GM19438 (cell line): ENCODE data around the gene SYVN1.
"Not testable (repeated sequence)": the region's sequence is repeated elsewhere in the genome, so short reads cannot be mapped to it uniquely, and the experiment has no call there.

ENCODE experiments used
- ATAC-seq: cut with Tn5 transposase; IDR thresholded peaks from one replicate; pipeline ENCODE4 v1.9.1; 2021; ENCODE audit warnings: low read depth; ENCODE audit not compliant: unreplicated experiment

SYVN1 gene

GRCh38 chr11:65152122-65152521 lies 17.8 kb upstream of the SYVN1 start:
- ATAC-seq = no peak

GRCh38 chr11:65151331-65151899 lies 17.1 kb upstream of the SYVN1 start:
- no peak for ATAC-seq

- peak; percentile 63 for ATAC-seq
Observed at GRCh38 chr11:65150509-65151299, 16.4 kb upstream of the SYVN1 start.

GRCh38 chr11:65150131-65150508 lies 15.8 kb upstream of the SYVN1 start:
- ATAC-seq = not testable (repeated sequence)

- ATAC-seq = no peak
Observed at GRCh38 chr11:65148657-65149056, 14.3 kb upstream of the SYVN1 start.

GRCh38 chr11:65147352-65148075 lies 13.2 kb upstream of the SYVN1 start:
- ATAC-seq = no peak

- no peak for ATAC-seq
Observed at GRCh38 chr11:65141896-65142494, 7.7 kb upstream of the SYVN1 start.

GRCh38 chr11:65136515-65137096 lies 2.3 kb upstream of the SYVN1 start:
- no peak for ATAC-seq

GRCh38 chr11:65135633-65136145 lies 1.4 kb upstream of the SYVN1 start:
- ATAC-seq = no peak

- ATAC-seq = peak; percentile 55
Observed at GRCh38 chr11:65134952-65135632, 773 bp upstream of the SYVN1 start.

- no peak for ATAC-seq
Observed at GRCh38 chr11:65133724-65134123, 595 bp downstream of the SYVN1 start.

- no peak for ATAC-seq
Observed at GRCh38 chr11:65132988-65133700, 1.2 kb downstream of the SYVN1 start.

- ATAC-seq = no peak
Observed at GRCh38 chr11:65132238-65132987, 1.9 kb downstream of the SYVN1 start.

GRCh38 chr11:65131895-65132237 lies 2.5 kb downstream of the SYVN1 start:
- no peak for ATAC-seq

GRCh38 chr11:65131417-65131776 lies 2.9 kb downstream of the SYVN1 start:
- no peak for ATAC-seq

- ATAC-seq = no peak
Observed at GRCh38 chr11:65130631-65131416, 3.5 kb downstream of the SYVN1 start.

GRCh38 chr11:65129649-65130441 lies 4.5 kb downstream of the SYVN1 start:
- no peak for ATAC-seq
